DMS79 (cell line): ENCODE measurements around the gene WDR1.
A peak's percentile ranks its signal among the peaks of the same experiment; 100 is the strongest.

ENCODE experiments used
- DNase-seq: peaks from one replicate; lab custom pipeline; 2025; lab: John Stamatoyannopoulos, UW

Gene WDR1, protein sequence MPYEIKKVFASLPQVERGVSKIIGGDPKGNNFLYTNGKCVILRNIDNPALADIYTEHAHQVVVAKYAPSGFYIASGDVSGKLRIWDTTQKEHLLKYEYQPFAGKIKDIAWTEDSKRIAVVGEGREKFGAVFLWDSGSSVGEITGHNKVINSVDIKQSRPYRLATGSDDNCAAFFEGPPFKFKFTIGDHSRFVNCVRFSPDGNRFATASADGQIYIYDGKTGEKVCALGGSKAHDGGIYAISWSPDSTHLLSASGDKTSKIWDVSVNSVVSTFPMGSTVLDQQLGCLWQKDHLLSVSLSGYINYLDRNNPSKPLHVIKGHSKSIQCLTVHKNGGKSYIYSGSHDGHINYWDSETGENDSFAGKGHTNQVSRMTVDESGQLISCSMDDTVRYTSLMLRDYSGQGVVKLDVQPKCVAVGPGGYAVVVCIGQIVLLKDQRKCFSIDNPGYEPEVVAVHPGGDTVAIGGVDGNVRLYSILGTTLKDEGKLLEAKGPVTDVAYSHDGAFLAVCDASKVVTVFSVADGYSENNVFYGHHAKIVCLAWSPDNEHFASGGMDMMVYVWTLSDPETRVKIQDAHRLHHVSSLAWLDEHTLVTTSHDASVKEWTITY

DNA sequence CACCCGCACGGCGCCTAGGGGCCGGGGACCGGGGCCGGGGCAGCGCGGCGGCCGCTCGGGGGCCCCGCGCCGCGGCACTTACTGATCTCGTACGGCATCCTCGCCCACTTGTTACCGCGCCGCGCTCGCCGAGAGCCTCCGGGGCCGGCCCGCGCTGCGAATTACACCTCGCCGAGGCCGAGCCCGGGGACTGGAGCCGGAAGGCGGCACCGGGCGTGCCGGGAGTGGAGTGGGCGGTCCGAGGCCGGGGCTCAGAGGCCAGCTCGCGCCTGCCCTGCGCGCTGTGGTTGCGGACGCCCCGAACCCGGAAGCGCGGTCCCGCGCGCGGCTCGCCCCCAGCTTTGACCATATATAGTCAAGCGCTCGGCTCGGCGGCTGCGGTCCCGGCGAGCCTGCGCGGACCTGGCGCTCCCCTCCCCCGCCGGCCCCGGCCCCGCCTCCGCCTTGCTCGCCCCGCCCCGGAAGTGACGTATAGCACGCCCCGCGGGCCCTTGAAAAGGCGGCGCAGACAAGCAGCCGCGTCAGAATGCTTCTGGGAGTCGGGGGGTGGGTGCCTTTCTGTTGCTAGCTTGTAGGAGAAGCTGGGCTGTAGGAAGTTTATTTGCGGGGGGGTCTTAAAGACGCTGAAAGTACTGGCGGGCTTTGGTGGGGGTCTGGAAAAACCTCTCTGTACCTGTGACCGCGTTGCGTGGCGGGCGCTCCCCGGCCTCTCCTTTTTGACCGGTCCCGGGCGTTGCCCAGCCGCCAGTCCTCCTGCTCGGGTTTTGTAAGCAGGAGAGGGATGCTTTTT is at the start of gene WDR1:
WDR1 (minus strand) TSS at position 231 of the 790 bp plus-strand sequence; CDS start at position 98, 133 bp downstream.
- peak; percentile 61 for DNase-seq

DNA sequence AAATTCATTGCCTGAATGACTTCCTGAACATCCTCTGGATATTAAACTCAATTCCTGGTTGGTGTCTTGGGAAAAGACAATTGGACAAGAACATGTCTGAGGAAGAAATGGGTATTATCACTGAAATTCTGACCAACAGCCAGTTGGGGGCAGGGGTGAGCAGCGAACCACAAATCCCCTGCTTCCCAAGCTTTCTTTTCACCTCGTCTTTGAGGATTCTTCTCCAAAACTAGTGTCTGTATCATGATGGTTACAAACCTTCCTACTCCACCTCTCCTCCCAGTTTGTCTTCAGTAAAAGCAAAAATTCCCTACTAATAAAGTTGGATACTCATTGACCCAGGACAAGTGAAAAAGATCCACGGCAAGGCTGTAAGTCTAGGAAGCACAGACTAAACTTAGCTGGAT is 48.3 kb upstream of the WDR1 start:
- no peak for DNase-seq

DNA sequence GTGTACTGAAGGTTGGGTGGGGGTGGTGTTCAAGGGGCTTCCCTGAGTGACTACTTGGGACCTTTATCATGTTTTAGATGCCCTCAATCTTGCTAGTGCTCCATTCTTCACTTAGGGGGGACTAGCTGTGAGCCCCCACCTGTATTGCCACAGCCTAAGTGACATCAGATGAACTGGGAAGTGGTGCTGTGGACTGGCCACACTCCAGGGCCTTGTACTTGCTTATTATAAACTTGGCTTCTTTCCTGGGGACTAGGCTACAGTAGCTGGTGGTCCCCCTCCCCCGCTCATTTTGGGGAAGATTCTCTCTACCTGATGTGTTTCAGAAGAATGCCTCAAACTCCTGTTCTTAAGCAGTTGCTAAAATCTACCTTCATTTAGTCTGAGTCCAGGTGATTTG is 46.7 kb upstream of the WDR1 start:
- no peak for DNase-seq

DNA sequence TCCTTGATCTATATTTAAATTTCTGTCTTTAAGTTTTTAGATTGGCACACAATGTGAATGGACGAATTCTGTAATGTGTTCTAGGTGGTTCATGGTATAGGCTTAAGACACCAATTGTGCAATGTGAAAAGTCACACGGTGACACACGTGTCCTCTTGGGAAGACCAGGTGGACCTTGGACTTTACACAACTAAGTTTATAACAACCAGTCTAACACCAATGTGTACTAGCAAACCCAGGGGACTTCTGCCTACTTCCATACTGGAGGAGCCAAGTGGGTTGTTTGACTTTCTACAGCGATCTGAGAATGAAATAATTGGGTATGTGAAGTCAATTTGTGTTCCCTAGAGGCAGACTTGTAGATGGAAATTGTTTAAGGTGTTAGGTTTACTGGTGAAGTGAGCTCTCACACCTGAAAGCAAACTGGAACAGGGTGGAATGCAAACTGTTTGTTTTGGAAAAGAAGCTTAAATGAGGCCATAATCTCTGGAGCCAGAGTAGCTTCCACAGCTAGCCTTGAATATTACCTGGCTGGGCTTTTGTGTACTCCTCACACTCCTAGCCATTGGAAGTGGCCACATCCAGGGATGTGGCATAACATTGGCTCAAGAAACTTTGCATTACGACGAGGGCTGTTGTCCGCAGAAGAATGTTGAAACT is 45.9 kb upstream of the WDR1 start:
- DNase-seq = no peak

DNA sequence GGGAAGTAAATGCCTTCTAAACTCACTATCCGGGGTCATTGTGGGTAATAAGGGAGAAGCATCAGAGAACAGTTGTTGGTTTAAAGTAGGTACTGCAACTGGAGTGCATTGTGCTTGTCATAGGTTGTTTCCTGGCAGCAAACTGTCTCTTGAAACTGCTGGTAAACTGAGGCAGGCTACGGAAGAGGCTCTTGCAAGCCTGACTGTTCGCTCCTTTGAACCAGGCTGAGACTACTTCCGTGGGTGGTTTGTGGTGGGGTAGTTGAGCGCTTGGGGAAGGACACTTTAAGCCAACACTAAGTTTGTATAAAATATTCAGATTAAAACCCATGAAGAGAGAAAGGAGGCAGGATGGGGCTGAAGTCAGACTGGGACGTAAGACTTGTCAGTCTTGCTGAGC is 45.2 kb upstream of the WDR1 start:
- DNase-seq = no peak

DNA sequence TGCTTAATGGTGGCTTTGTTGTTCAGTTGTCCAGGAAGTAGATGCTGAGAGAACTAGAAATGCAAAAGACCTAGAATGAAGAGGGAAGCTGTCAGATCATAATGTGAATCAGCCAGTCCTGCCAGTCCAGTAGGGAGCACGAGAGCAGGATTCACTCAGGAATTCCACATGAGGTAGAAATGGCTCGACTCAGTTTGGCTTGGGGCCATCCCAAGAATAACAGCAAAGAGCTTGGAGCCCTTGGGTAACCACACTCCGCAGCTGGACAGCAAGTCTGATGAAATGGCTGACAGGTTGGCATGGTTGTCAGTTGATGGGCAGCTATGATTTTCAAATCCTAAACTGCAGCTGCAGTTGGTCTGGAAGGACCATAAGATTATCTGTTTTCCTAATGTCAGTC is 44.5 kb upstream of the WDR1 start:
- DNase-seq = no peak

DNA sequence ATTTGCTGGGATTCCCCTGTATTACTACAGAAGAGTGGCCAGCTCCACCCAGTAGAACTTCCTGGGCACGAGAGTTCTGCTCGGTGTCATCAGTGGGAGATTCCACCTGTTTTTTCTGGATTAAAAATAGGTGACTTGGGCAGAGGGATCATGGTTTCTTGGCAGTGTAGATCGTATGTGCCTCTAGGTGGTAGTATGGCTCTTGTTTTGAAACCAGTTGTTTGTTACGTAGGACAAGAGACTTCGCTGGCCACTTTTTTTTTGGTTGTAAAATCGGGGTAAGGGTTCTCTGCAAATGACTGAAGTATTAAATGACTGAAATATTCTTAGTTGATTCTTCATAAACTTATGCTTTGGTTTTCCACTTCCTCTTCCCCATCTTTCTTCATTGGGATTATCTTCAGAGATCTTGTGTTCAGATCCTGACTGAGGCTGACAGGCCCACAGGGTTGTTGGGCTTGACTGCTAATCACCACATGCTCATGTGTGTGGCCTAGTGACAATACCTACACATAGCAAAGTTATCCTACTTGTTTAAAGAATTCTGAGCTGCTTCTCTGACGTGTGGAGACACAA is 43.8 kb upstream of the WDR1 start:
- DNase-seq = no peak

DNA sequence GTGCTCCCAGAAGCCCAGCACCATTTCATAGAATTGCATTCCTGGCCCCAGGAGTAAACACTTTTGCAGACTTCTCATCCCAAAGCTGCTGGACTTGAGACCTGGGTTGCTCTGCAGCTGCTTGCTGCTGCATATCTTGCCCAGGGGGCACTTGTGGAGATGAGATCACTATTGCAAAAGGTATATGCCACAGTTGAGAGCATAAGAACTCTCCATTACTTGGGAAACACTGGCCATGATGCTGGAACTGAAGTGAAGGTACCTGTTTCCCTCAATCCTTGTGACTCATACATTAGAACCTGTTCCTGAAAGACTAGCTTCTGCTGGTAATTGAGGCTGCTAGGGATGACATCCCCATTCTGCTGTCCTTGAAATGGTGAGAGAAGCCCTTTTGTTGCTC is 43.1 kb upstream of the WDR1 start:
- no peak for DNase-seq

DNA sequence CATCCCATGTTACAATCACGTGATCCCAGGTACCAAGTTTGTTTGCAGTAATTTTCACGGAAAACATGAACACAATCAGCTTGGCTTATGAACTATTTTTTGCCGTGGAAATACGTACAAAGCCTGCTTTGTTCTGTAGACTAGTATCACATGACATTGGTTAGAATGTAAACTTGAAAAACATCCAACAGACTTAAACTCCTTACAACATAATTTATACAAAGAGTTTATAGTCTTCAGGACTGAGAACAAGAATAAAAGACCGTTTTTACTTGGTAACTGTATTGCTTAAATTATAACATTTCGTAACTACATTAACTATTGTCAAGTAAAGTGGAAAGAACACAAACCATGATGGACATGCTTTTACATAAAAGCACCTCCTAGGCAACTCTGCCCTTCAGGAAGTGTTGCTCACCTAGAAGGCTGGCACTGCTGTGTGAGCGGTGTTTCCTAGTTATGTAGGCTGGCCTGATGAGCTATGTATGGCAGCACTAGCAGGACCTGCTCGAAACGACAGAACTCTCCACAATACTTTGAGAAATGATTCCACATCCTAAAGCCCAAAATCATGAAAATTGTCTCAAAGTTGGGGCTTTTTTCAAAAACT is 41.8 kb upstream of the WDR1 start:
- DNase-seq = no peak

DNA sequence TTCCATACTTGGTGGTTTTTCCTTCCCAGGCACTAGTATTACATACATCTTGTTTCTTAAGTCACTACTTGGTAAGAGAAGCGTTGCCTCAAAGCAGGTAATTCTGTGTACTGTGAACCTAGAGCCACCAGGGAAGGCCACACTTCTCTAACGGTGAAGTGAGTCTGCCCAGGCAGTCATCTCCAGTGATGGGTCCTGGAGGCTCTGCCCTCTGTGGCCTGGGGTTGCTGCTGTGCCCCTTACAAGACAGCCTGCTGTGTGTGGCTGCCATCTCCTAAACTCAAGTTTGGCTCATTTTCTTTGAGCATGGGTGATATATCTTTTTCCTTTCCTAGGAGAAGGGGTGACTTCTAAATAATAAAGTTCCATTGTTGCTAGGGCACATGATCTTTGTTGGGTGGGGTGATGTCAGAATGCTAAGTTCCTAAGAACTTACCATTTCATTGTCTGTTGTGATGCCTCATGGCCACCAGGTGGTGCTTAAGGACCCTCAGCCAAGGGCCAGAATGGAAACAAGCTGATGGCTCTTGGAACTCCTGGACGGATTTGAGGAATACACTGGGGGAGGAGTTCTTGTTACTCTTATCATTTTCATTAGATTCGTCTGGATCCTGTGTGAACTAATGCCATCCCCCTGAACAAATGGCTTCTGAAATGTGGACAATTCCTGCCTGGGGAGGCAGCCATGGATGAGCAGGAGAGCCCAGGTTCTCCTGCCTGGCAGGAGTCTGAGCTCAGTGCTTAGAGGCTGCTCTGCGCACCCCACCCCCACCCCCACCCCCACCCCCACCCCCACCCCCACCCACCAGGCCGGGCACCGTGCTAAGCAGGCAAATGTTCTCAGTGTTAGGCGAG is 41.1 kb upstream of the WDR1 start:
- no peak for DNase-seq

DNA sequence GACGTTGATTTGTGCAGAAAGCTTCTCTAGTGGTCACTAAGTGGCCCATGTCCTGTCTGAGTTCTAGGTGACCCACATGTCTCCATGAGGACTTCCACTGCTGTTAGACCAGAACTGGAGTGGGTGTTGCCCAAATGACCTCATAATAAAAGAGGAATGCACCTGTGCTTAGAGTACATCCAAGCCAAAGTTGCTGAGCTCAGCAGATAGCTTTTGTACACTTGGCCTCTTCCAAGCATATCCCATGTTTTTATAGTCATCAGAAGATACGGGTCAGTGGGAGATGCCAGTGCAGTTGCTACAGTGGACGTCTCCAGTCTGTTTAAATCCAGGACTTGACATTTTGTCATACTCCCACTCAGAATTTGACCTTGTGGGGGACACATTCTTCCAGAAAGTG is 37.6 kb upstream of the WDR1 start:
- DNase-seq = no peak

DNA sequence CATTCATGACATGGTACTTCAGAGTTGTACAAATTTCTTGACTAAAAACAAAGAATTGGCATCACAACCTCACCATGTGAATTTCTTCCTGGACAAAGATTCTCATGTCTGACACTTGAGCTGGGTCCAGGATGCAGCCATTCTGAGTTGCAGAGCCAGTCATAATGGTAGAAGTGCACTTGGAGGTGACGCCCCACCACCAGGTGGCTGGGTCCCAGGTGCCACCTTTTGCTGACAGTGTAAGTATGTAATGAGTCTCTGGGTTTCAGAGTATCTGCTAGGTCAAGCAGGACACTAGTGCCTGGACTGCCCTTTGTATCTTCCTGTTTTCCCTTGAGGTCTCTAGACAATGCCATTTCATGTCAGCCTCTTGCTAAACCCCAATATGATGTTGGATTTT is 36.6 kb upstream of the WDR1 start:
- no peak for DNase-seq

DNA sequence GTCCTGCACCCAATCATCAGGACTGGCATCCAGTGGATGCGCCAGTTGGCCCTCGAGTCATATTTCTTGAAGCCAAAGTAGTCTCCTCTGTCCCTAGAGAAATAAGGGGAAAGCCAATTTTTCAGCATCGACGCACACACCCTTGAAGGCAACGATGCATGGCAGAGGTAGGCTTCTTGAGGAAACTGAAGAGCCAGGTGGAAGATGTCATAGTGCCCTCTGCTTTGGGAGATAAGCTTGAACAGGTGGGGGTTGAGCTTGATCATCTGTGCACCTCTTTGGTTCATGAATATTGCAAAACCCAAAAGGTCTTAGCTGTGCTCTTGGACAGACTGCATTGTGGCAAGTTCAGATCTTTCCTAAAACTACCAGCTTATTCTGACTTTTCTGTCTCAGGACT is 34.6 kb upstream of the WDR1 start:
- DNase-seq = peak; percentile 51

DNA sequence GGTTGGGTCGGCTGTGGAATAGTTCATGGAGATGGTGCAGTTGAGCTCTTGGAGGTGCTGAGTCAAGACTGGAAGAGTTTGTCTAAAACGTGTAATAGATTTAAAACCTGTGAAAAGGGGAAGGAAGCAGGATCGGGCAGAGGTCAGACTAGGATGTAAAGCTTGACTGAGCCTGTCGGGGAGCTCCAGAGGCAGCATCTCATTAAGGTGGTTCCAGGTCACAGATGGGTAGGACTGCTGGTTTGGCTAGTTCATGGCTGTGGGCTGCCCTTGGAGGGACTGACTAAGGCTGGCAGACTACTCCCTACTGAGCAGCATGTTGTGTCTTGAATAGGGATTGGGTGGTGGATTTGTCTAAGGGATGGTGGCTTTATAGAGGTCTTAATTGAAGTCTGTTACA is 28.4 kb upstream of the WDR1 start:
- DNase-seq = no peak

DNA sequence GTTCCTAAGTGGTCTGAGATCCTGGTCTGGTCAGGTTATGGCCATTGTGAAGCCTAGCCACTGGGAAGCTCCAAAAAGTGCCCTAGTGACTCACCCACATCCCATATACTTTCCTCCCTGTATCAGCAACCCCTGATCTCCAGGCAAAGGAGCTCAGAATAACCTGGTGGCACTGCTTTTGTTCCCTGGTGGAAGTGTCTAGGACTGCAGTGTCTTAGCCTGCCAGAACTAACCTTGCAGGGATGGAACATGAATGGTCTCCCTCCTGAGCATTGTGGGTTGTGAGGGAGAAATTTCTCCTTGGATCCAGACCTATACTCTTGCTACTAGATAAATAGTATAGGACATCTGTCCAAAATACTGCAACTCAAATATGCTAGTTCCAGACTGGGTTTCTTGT is 27.9 kb upstream of the WDR1 start:
- no peak for DNase-seq

DNA sequence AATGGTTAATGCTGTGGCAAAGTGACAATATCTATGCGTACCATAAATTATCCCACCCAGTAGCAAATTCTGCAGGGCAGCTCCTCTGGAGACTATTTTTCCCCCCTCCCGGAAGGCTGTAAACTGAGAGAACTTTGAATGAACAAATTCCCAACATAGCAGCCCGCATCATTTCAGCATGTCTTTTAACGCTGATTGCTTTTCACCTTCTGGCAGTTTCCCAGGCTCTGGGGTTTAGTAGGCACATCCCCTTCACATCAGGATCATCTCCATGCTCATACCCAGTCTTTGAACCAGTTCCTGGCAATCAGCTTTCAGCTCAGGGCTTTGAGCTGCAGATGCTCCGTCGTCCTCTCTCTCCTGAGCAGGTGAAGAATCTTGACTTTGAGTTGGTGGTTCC is 26.6 kb upstream of the WDR1 start:
- no peak for DNase-seq

DNA sequence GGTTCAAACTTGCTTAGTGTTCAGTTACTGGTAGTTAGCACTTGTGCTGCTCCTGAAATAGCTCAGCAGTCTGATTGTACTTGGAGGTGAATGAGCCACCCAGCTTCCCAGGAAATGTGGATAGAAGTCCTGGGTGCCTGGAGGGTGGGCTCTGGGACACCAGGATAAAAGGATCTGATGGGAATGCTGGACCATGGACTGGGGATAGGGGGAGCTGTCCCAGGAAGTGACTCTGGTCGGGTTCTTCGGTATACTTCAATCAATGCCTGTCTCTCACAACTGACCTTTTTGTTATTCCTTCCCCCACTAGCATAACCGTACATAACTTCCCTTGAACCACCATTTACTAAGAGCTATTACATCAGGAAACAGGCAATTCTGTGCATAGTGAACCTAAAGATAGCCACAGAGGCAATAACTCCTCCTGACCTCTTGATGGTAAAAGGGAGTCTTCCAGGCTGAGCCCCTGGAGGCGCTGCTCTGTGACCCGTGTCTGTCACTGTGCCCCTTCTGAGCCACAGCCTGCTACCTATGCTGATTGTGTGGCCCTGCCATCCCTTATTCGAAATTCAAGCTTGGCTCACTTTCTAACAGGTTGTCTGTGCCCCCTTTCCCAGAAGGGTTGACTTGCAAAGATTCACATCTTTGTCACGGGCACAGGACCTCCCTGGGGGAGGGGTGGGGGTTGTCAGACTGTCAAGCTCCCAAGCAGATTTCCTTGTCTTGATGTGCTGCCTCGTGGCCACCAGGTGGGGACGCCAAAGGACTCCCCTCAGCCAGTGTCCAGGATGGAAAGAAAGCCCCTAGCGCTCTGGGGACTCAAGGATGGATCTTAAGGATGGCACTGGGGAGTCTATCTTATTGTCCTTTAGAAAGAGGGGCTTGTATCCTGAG is 24.5 kb upstream of the WDR1 start:
- DNase-seq = no peak

DNA sequence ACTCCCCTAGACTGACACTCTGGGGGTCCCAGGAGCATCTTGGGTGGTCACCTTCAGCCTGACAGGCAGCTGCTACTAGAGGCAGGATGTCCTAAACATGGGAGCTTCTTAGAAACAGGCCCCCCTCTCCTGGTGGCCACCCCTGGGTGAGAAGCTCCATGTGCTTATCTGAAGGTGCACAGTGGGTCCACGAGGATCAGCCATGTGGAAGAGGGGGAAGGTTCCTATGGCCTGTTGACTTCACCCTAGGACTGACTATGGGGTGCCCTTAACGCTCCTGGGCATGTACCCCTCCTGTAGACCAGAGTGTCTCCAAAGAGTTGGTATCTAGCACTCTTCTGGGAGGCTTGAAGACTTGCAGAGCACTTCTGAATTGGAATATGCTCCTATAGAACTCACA is 22.9 kb upstream of the WDR1 start:
- DNase-seq = no peak

DNA sequence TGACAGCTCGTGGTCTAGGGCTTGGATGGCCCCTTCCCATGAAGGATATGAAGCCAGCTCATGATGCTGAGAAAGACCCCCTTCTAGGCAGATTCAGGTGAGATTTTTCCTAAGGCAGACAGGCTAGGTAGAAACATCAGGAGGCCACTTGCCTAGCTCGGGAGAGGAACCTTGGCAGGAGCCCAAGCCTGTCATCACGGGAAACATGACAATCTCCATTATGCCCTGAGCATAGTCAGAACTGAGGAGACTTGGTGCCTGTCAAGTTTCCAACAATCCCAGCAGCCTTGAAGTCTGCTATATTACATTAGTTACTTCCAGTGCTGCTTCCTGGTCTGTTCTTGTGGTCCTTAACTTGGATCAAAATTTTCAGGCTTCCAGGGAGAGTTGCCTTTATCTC is 18.7 kb upstream of the WDR1 start:
- DNase-seq = no peak

DNA sequence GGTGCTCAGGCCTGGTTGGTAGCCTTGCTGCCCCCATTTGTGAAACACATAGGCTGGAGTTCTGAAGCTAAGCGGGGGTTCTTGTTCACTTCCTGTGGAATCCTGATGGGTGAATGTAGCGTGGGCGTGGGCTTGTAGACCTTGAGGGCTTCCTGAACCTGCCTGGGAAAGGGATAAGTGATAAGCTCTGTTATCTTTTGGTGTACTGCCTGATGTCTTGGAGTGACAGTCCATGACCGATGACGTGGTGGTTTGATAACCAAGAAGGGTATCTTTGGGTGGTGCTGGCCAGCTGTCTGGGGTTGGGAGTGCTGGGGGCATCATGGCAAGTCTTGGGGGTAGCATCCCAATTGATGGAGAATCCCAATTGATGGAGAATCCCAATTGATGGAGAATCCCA is 17.5 kb upstream of the WDR1 start:
- DNase-seq = no peak
